Stimulated activated CD4-positive, alpha-beta T cell treated with anti-CD3 and anti-CD28 coated beads, TNF-alpha, amount 100 ng/mL, for 48 hours (primary cell): ENCODE measurements around the gene C19orf47.
"Not testable (repeated sequence)": the region's sequence is repeated elsewhere in the genome, so short reads cannot be mapped to it uniquely, and the experiment has no call there.

Experiments used
- DNase-seq, 3 donors: peaks; one replicate each; pipeline ENCODE4 v3.0.0-alpha.2; 2020; ENCODE audit warnings: low read depth in 3 of 3

The C19orf47 gene

GRCh38 chr19:40355975-40356680 lies 7.9 kb upstream of the C19orf47 start:
- no peak for DNase-seq

GRCh38 chr19:40348961-40349507 lies 837 bp upstream of the C19orf47 start:
- no peak for DNase-seq

GRCh38 chr19:40344422-40344821 lies 3.8 kb downstream of the C19orf47 start:
- no peak for DNase-seq

- DNase-seq: no peak
These were observed 5.4 kb downstream of the C19orf47 start for GRCh38 chr19:40342644-40343311.

- DNase-seq: no peak
These were observed 6.4 kb downstream of the C19orf47 start for GRCh38 chr19:40341601-40342482.

DNA sequence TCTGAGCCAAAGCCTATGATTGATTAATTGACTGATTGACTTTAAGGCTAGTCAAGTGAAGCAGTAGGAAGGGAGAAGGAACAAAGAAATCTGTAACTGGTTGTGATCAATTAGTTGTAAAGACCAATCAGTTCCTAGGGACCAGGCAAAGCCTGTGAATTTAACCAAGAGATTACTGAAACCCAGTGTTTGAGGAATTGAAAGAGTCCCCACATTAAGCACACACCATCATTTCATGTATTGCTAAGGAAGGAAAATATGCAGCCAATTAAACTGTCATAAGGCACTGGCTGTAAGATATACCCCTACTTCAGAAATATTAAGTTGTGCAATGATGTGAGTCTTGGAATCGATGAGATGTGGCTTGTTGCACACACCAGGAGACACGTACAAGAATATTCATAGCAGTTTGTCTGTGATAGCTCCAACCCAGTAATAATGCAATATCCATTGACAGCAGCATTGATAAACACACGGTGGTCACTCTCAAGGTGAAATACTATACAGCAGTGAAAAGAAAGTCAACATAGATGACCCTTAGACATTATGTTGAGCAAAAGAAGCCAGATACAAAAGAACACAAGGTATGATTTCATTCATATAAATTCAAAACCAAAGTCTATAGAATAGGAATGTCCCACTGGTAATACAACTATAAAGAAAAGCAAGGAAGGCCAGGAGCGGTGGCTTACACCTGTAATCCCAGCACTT lies 9.0 kb downstream of the C19orf47 start:
- DNase-seq: no peak

- no peak for DNase-seq
These were observed 10.6 kb downstream of the C19orf47 start for GRCh38 chr19:40337594-40337993.

- DNase-seq: no peak
These were observed 11.1 kb downstream of the C19orf47 start for GRCh38 chr19:40337107-40337506.

- no peak for DNase-seq
These were observed 11.6 kb downstream of the C19orf47 start for GRCh38 chr19:40336601-40336900.

DNA sequence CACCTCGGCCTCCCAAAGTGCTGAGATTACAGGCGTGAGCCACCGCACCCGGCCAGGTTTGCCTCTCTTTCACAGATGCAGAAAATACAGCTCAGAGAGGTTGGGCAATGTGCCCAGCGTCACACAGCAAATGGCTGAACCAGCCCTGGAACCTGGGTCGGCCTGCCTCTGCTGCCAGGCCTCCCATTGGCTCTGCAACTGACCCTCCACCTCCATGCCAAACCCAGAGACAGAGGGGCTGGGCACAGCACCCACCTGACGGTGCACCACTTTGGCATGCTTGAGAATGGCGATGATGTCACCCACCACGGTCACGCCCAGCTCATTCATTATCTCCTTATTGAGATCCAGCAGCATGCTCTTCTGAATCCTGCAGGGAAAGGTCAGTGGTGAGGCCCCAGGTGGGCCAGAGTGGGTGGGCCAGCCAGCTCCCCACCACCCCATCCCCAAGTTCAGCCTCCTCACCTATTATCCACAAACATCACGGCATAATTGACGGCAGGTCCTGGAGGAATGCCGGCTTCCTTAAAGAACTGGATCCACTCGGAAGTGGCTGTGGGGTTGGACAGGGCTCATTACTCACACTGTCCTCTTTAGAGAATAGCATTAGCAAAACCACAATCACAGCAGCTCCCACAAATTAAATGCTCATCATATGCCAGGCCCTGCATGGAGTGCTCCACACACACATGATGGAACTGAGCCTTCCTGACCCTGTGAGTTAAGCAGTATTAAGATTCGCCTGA lies 12.2 kb downstream of the C19orf47 start:
- DNase-seq: no peak

- DNase-seq: no peak
These were observed 13.1 kb downstream of the C19orf47 start for GRCh38 chr19:40335101-40335500.

- not testable (repeated sequence) for DNase-seq
These were observed 15.1 kb downstream of the C19orf47 start for GRCh38 chr19:40333083-40333482.

DNA sequence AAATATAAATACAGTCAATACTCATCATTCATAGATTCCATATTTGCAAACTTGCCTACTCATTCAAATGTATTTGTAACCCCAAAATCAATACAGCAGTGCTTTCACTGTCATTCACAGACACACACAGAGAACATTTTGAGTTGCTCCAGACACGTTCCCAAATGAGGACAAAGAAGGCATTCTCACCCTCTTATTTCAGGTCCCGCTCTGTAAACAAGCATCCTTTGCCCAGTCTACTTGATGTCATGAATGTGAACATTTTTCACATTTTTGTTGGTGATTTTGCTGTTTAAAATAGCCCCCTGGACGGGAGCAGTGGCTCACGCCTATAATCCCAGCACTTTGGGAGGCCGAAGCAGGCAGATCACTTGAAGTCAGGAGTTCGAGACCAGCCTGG lies 15.5 kb downstream of the C19orf47 start:
- DNase-seq: no peak

DNA sequence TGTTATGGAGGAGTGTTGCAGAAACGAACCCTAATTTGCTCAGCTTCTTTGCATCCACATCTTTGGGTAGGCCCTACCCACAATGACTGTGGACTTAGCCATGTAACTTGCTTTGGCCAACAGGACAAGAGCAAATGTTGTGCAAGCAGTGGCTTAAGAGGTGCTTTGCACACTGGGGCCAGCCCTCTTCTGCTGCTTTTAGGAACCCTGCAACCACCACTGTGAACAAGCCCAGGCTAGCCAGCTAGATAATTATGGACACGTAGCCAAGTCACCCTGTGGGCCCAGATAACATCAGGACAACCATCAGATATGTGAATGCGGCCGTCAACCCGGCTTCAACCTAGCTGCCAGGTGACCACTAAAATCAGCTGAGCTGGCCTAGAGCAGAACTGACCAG lies 17.1 kb downstream of the C19orf47 start:
- DNase-seq: no peak

DNA sequence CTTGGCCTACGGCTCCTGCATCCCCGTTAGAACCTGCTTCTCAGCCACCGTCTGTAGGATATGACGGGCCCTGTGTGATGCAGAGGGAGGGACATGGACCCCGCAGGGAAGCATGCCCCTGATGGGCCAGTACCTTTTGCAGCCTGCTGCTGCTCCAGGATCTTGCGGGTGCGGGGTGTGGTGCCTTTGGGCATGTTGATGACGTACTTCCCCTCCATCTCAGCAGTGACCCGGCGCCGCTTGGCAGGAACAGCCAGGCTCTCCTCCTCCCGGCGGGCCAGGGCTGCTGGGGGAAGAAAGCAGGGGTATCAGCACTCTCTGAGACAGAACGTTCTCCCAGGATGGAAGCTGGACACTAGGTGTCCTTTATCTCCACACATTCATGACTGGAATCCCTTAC lies 22.0 kb downstream of the C19orf47 start:
- no peak for DNase-seq

DNA sequence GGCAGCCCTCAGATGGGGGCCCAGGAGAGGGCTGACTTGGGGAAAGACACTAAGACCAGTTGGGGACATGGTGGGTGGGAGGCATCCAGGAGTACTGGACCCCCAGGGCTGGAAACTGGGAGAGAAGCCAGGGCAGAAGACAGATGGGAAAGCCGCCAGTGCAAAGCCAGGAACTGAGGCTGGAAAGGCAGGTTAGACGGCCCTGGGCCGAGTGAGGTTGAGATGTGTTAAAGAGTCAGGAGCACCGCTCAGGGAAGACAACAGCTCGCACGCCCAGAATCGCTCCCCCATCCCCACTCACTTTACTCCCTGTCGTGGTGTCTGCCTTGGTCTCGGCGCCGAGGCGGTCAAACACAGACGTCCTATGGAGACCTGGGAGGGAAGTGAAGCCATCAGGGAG lies 24.5 kb downstream of the C19orf47 start:
- DNase-seq: no peak

- DNase-seq: no peak
These were observed 25.1 kb downstream of the C19orf47 start for GRCh38 chr19:40322951-40323615.

DNA sequence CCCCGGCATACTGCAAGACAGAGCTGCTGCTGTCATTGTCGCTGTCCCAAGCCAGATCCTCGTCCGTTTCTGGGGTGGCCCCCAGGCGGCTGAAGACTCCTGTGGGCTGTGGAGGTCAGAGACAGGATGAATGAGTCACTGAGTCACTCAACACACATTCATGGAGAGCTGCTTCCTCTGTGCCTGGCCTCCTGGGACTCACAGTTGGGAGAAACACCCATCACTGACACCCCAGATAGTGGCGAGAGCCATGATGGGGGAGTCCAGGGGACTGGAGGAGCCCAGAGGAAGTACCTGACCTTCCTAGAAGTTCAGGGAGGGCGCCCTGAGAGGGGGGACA lies 26.0 kb downstream of the C19orf47 start:
- no peak for DNase-seq

DNA sequence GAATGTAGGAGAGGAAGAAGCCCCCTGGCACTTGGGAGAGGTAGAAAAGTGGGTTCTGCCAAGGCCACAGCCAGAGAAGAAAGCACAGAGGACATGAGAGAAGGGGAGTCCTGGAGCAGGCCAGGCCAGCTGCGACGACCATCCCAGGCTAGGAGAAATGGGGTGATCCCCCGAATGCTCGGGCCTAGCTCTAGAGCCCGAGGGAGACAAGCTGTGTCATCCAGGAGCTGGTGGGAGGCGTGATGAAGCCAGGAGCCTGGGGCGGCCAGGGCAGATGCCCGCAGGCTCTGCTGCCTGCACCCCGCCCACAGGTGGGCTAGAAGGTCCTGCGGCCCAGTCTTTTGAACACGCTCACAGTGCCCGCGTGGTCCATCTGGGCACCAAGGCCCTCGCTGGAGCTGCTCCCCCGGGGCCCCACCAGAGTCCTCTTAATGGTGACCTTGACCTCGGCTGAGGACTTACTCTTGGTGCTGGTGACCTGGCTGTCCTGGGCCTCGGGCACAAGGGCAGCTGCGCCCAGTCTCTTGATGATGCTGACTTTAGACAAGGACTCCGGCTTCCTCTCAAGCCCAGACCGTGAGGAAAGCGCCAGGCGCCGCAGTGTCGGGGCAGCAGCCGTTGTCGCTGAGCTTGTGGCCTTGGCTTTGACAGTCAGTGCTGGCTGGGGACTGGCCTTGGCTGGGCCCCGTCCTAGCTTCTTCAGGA lies 26.5 kb downstream of the C19orf47 start:
- no peak for DNase-seq

DNA sequence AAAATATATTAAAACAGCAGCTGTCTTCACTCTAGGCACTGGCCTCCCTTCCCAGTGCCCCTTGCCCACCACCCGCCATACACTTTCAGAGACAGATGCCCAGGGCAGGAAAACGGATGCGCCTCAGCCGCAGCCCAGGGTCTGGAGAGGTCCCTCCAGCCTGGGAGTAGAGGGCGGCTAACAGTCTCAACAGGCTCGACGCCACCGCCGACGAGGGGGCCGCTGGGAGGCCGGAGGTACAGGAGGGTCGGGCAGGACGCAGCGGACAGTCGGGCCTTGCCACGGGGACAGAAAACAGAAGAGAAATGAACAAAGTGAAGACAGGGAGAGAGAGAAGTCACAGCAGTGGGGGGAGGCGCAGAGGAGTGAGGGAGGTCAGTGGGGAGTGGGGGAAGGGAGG lies 27.1 kb downstream of the C19orf47 start:
- no peak for DNase-seq
